GM21526 (cell line): ENCODE data around the gene ANKMY1.

Experiments used
- ATAC-seq: cut with Tn5 transposase; IDR thresholded peaks from one replicate; pipeline ENCODE4 v1.9.1; 2021; ENCODE audit warnings: moderate library complexity; ENCODE audit not compliant: unreplicated experiment, low FRiP score

Gene ANKMY1

DNA sequence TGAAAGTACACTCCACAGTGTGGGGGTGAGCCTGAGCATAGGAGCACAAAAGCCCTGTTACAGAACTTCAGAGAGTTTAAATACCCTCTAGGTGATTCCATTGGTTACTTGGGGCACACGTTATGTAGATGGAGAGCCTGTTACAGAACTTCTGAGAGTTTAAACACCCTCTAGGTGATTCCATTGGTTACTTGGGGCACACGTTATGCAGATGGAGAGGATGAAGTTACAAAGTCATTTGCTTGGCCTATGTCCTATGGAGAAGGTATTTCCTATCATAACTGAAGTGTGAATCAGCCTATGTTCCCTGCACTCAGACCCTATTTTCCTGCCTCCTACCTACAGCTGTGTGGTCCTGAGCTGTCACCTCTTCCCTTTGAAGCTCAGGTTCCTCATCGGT lies 25.0 kb upstream of the ANKMY1 start:
- ATAC-seq: no peak

DNA sequence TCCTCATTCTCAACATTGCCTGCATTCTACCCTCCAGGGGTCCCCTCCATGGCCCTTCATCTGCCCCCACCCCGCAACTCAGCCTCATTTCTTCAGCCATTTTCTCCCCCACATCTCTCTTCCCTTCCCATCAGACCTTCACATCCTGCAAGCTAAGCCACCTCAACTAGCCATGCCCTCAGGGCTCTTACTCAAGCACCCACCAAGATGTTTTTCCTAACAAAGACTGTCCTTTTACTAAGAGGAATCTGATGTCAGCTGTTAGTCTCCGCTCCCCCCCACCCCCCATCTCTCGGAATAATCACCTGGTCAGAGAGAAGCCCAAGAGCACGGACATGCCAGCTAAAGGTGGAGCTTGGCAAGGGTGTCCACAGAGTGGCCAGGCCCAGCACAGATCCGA lies 24.0 kb upstream of the ANKMY1 start:
- ATAC-seq: no peak

DNA sequence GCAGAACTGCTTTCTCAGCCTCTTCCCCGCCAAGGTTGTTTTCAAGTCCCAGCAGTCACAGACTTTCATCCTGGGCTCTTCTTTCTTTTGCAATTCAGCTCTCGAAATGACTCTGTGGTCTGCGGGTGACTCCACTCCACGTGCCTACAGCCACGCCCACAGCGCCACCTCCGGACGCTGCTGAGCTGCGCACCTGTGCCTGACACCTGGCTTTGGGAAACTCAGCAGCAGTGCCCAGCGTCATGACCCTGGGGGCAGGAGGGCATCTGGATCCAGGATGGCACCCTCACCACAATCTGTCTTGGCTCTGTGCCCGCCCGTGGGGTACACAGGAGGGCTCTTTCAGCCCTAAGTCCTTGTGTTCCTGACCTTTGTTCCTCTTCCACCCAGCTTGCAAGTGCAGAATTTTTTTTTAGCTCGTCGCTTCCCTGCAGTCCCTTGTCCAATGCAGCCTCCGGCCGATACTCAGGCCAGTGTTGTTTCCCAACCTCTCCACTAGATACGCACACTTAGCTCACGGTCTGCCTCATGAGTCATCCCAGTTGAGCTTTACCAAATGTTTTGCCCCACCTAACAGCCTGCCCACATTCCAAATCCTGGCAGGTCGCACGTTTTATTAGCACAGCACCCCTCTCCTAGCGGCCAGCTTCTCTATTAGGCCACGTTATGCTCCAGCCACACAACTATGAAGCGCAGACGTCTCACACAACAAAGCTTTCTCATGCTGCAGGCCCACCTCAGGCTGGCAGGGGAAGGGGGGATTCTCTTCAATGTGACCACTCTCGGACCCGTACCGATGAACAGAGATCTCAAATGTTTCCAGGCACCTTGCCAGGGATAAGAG lies 22.2 kb upstream of the ANKMY1 start:
- peak; percentile 36 for ATAC-seq

DNA sequence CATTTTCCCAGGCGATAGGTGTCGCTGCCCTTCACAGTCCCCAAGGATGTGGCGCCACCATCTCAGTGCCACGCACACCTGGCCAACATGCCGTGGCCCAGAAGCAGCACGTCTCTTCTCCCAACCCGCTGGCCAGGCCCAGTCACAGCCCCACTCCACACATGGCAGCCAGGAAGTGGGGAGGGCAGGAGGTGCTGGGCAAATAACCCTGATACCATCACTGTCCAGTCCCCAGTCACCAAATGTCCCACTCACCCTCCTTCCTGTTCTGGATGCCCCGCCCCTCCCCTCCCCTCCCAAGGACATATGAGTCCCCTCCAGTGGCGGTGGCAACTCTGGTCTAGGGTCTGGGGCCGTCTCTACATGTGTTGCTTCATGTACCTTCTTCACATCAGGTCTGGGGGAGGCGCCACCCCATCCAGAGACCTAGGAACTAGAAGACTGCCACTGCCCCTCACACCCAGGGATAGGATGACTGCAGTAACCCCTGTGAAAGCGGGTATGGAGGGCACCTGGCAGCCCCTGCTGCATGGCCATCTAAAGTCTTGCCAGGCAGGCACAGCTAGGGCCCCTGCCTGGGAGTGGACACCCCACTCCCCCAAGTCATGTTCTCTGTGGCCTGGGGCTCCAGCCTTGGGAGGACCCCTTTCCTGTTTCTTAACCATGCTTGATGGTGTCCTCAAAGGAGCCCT lies 21.4 kb upstream of the ANKMY1 start:
- ATAC-seq: no peak

DNA sequence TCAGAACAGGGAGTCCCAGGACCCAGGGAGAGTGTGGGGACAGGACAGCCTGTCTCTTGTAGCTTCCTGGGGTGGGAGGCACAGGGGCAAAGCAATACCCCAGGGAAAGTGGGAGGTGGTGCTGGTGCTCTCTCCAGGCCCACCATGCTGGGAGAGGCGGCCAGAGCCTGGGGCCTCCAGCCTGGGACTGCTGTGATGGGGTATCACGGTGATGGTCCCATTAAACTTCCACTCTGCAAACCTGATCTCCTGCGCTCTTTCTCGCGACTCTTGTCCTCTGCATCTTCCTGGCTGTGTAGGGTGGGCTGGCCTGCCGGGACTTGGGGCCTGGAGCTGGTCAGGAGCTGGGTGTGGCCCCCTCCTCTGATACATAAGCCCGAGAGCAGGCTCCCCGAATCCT lies 20.7 kb upstream of the ANKMY1 start:
- ATAC-seq: no peak

DNA sequence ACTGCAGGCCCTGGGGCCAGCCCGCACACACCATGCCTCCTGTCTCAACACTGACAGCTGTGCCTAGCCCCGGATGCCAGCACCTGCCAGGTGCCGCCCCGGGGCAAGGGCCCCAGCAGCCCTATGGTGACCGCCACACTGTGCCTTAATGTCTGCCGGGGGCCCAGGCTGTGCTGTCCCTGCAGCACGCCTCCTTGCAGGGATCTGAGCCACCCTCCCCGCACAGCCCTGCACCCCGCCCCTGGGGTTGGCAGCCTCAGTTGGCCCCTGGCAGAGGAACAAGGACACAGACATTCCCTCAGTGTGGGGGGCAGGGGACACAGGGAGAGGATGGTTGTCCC lies 20.3 kb upstream of the ANKMY1 start:
- no peak for ATAC-seq

DNA sequence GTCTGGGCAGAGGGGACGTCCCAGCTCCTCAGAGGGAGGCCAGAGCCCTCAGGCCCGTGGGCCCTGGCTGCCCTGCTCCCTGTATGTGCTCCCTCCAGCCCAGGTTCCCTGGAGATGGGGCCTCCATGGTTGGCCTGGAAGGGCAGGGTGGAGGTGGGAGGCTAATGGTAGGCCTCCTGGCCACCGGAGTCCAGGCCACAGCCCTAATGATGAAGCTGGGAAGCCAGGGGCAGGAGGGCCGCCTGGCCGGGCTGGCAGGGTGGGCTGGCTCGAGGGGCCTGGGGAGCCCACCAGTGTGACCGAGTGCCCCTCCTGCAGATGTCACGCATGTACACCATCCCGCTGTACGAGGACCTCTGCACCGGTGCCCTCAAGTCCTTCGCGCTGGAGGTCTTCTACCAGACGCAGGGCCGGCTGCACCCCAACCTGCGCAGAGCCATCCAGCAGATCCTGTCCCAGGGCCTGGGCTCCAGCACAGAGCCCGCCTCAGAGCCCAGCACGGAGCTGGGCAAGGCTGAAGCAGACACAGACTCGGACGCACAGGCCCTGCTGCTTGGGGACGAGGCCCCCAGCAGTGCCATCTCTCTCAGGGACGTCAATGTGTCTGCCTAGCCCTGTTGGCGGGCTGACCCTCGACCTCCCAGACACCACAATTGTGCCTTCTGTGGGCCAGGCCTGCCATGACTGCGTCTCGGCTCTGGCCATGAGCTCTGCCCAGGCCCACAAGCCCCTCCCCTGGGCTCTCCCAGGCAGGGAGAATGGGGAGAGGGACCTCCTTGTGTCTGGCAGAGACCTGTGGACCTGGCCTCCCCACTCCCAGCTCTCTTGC lies 19.7 kb upstream of the ANKMY1 start:
- no peak for ATAC-seq

DNA sequence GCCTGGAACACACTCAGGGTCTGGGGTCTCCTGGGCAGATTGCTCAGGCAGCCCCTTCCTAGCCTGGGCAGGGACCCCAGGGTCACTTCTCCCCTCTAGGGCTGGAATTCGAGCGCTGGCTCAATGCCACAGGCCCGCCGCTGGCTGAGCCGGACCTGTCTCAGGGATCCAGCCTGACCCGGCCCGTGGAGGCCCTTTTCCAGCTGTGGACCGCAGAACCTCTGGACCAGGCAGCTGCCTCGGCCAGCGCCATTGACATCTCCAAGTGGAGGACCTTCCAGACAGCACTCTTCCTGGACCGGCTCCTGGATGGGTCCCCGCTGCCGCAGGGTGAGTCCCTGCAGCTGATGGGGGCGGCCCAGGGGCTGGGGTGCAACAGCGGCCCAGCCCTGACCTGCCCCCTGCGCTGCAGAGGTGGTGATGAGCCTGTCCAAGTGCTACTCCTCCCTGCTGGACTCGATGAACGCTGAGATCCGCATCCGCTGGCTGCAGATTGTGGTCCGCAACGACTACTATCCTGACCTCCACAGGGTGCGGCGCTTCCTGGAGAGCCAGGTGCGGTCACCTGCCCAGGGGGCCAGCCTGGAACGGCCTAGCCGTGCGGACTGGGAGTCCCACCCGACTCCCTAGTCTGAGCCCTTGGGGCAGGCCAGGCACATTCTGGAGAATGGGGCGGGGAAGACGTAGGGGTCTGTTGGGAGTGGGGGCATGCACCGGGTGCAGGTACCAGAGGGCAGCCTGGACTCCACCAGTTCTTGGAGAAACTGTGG lies 18.8 kb upstream of the ANKMY1 start:
- no peak for ATAC-seq

DNA sequence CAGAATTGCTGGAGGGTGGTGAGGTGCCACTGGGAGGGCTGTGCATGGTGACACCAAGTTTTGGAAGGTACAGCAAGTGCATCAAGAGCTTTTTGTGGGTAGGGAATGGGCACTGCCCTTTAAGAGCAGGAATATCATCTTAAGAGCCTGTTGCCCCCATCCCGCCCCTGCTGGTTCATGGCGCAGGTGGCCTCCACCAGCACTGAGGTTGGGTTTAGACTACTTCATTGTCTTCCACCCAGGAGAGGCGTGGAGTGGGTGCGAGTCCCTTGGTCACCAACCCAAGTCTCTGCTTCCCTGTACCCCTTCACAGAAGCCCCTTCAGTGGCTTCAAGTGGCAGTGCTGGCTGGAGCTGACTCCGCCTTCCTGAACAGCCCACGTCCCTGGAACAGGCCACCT lies 18.2 kb upstream of the ANKMY1 start:
- no peak for ATAC-seq

DNA sequence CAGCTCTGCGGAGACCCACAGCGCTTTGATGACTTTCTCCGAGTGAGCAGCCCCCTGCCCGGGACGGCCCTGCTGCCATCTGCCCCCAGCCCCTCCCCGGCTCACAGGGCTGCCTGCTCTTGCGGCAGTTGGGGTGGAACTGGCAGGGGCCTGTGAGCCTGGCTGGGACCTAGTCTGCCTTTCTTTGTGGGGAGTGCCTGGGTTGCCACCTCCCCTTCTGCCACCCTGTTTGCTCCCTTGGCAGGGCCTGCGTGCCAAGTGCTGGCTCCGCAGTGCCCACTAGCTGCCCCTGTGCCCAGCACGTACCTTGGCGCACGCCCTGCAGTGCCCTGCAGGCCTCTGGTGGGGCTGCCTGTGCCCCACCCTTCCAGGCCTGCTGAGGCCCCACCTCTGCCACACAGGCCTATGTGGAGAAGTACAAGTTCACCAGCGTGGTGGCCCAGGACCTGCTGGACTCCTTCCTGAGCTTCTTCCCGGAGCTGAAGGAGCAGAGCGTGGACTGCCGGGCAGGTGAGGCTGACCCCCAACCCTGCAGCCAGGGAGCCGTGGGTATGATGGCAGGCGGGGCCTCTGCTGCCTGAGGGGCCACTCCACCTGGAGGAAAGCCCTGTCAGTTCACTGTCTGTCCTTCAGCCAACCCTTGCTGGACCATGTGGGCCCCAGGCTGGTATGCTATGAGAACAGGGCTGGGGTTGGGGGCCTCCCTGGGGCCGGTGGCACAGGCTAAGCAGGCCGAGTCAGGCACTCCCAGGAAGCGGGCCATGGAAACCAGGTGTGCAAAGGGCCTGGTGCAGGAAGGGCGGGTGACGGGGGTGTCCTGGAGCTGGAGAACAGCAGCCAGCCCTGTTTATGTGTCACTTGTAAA lies 17.5 kb upstream of the ANKMY1 start:
- no peak for ATAC-seq

DNA sequence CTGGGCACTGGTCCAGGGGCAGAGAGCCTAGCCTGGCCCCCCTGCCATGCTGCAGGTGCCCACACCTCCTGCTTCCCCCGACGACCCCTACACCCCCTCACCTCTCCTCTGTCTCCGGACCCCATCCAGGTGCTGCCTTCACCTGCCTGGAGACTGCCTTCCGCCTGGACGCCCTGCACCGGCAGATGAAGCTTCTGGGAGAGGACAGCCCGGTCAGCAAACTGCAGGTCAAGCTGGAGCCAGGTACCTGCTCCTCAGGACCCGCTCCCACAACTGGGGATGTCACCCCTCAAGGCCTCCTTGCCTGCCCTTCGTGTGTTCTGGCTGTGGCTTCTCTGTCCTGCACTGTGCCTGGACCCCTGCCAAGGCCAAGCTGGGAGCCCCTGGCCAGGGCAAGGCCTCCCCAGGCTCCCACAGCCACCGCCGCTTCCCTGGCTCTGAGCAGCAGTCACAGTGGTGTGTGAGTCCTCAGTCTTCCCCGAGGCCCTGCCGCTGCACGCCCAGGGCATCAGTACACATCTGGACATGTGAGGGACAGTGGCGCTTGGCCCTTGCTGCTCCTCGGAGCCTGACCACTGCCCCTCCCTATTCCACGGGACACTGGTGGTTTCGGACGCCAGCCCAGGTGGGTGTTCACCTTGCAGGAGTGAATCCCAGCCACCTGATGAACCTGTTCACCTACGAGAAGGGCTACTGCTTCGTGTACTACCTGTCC lies 16.8 kb upstream of the ANKMY1 start:
- ATAC-seq: no peak

DNA sequence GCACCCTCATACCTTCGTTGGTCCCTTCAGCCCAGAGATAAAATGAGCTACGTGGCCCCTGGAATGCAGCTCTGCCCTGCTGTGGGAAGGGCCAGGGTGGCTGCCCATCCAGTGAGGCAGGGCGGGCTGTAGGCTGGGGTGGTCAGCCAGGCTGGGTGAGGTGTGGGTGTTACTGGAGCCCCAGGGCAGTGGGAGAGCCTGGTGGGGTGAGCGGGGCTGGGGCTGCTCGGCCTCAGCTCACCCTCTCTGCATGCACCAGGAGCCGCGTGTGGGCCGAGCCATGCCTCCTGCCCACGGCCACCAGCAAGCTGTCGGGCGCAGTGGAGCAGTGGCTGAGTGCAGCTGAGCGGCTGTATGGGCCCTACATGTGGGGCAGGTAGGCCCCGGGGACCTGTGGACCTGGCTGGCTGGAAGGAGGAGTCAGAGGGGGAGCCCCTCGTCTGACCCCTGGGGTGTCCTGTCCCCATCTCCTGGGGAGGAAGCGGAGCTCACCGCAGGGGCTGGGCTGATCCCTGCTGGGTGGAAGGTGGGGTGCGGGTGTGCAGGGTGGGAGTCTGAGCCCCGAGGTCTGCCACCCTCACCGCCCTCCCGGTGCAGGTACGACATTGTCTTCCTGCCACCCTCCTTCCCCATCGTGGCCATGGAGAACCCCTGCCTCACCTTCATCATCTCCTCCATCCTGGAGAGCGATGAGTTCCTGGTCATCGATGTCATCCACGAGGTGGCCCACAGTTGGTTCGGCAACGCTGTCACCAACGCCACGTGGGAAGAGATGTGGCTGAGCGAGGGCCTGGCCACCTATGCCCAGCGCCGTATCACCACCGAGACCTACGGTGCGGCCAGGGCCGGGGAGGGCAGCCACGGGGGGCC lies 16.0 kb upstream of the ANKMY1 start:
- ATAC-seq: no peak

DNA sequence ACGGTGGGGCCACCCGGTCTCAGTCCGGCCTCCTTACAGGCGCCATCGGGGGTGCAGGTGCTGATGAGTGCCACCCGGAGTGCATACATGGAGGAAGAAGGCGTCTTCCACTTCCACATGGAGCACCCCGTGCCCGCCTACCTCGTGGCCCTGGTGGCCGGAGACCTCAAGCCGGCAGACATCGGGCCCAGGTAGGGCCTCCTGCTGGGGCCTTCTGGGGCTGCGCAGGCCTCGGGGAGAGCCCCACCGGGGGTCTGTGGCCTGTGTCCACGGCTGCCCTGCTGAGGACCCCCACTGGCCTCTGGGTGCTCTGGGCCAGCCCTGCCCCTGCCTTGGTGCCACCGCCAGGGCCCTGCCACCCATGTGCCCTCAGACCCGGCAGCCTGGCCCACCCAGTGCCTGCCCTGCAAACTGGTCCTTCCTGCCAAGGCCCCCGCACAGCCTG lies 15.3 kb upstream of the ANKMY1 start:
- no peak for ATAC-seq

DNA sequence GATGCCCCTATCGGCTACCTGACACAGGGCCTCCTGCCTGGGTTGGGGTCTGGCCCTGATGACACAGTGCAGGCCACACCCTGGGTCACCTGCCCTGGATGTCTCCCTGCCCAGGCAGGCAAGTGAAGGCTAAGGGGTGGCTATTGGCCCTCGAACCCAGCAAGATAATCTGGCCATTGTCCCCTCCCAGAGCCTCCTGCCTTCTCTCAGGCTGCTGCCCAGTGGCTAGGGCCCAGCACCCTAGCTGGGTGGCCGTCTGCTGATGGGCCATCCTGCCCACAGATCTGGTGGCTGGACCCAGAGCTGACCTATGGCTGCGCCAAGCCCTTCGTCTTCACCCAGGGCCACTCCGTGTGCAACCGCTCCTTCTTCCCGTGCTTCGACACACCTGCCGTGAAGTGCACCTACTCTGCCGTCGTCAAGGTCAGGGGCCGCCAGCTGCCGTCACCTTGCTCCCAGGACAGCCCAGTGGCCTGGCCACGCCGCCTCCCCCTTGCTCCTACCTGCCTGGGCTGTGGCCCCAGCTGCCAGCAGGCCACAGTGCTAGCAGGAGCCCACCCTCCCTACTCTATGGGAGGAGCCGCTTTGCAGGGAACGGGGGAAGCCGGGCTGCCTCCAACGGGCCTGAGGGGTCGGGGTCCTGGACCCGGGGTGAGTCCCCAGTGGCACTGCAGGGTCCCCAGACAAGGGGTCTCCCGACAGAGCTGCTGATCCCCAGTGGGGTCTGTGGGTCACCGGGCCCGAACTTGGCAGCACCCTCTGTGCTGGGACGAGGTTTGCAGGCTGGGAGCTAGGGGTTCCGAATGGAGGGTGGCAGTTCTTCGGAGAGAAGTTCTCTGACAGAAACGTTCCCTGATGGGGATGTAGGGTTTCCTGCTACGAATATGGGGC lies 14.6 kb upstream of the ANKMY1 start:
- no peak for ATAC-seq

DNA sequence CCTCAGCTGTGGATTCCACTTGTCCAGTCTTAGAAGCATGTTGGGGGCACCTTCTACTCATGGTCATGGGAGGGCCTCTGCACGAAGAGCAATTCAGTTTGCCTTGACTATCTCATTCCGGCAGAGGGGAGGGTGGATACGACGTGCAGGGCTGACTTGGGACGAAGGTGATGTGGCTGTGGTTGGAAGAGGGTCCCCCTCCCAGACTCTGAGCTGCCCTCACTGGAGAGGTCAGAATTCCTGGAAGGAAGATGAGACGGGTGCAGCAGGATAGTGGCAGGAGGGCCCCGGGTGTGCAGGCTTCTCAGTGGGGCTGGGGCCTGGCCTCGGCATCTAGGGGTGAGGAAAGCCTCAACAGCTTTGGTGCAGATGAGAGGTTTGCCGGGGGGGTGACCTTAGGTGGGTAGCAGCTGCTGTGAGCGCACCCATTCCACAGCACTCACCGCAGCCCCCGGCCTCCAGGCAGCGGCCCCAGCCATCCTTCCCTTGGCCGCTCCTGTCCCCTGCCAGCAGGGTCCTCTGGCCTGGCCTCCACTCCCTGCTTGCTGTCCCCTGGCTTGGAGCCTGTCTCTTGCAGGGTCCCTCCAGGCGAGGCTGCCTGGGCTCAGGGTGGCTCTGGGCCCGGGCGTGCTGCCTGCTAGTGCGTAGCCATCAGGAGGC lies 13.7 kb upstream of the ANKMY1 start:
- ATAC-seq: no peak

DNA sequence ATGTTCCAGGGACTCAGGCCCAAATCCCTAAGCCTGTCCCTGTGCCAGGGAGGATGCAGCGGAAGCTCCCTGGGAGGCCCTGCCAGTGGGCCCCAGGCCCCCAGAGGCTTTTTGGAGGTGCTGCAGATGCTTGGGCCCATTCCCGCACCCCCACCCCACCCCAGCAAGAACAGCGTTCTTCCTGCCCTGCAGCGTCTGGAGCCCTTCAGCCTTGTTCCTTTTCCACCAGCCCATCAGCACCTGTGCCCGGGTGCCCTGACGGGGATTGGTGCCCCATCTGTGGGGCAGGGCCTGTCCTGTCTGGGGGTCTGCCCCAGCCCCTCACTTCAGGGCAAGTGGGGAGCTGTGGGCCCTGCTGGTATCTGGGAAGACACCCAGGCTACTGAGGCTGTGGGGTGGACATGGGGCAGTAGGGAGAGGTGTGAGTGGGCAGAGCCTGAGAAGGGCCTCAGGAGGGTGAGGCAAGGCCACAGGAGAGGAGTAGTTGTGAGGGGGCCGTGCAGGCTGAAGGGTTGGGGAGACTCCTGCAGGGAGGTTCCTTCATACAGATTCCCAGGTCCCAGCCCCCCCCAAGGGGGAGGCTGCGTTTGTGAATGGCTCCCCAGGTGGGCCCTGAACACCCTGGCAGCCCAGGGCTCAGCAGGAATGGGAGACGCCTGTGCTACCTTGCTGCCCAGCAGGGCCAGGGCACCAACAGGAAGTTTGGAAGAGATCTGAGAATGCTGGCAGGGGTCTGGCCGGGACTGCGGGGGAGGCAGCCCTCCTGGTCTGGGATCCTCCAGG lies 12.9 kb upstream of the ANKMY1 start:
- no peak for ATAC-seq
